ENCODE measurements around the gene PICK1.

PICK1 gene

GRCh38 chr22:38067028-38067415 lies 9.8 kb downstream of the PICK1 start:
- TF ChIP-seq TAF1 (IDR thresholded peaks at IDR 0.05; ENCODE audit: borderline replicate concordance, insufficient read depth, low read length) = no peak
- no peak for TF ChIP-seq SIN3A (IDR thresholded peaks at IDR 0.05; ENCODE audit: borderline replicate concordance, insufficient read depth, low read length)
- no peak for TF ChIP-seq POLR2AphosphoS5 (IDR thresholded peaks at IDR 0.05; ENCODE audit: low read depth, low read length)
- TF ChIP-seq, protein P1, sequence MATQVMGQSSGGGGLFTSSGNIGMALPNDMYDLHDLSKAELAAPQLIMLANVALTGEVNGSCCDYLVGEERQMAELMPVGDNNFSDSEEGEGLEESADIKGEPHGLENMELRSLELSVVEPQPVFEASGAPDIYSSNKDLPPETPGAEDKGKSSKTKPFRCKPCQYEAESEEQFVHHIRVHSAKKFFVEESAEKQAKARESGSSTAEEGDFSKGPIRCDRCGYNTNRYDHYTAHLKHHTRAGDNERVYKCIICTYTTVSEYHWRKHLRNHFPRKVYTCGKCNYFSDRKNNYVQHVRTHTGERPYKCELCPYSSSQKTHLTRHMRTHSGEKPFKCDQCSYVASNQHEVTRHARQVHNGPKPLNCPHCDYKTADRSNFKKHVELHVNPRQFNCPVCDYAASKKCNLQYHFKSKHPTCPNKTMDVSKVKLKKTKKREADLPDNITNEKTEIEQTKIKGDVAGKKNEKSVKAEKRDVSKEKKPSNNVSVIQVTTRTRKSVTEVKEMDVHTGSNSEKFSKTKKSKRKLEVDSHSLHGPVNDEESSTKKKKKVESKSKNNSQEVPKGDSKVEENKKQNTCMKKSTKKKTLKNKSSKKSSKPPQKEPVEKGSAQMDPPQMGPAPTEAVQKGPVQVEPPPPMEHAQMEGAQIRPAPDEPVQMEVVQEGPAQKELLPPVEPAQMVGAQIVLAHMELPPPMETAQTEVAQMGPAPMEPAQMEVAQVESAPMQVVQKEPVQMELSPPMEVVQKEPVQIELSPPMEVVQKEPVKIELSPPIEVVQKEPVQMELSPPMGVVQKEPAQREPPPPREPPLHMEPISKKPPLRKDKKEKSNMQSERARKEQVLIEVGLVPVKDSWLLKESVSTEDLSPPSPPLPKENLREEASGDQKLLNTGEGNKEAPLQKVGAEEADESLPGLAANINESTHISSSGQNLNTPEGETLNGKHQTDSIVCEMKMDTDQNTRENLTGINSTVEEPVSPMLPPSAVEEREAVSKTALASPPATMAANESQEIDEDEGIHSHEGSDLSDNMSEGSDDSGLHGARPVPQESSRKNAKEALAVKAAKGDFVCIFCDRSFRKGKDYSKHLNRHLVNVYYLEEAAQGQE (IDR thresholded peaks at IDR 0.05; ENCODE audit: insufficient read depth in 1 of 2, low read depth in 2 of 2, low read length in 2 of 2) = no peak
- TF ChIP-seq FOXP2 (optimal IDR thresholded peaks at IDR 0.05; ENCODE audit: borderline replicate concordance, extremely low read depth, extremely low read length, insufficient read depth) = no peak

GRCh38 chr22:38067761-38068360 lies 10.7 kb downstream of the PICK1 start:
- TF ChIP-seq SIN3A (IDR thresholded peaks at IDR 0.05; ENCODE audit: borderline replicate concordance, insufficient read depth, low read length) (no peak), POLR2AphosphoS5 (IDR thresholded peaks at IDR 0.05; ENCODE audit: low read depth, low read length) (no peak)

DNA sequence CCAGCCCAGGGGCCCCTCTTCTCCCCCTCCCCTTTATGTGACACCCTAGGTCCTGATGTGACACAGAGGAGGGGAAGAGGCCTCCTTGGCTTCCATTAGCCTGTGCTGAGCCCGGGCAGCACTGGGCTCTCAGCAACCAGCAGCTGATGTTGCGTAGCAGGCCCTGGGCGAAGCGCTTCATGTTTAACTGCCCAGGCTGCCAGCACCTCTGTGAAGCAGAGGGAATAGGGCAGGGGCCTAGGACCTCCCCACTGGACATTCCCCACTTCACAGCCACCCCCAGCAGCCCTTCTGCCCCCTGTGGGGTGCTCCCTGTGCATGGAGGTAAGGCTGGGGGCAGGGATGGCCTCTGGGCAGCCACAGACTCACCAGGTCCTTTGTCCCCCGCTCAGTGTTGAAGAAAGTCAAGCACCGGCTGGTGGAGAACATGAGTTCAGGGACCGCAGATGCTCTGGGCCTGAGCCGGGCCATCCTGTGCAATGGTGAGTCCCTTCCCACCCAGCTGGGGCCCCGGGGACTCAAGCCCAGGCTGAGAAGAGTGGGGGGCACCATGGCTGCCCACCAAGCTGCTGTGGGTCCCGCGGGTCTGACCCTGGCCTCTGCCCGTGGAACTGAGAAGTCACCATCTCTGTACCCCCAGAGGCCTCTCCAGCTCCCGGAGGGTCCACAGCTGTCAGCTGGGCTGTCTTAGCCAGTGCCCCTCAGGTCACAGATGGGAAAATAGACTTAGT lies 11.6 kb downstream of the PICK1 start:
- TF ChIP-seq SIN3A (IDR thresholded peaks at IDR 0.05; ENCODE audit: borderline replicate concordance, insufficient read depth, low read length) (no peak), FOXP2 (optimal IDR thresholded peaks at IDR 0.05; ENCODE audit: borderline replicate concordance, extremely low read depth, extremely low read length, insufficient read depth) (no peak), POLR2AphosphoS5 (IDR thresholded peaks at IDR 0.05; ENCODE audit: low read depth, low read length) (no peak), TAF1 (IDR thresholded peaks at IDR 0.05; ENCODE audit: borderline replicate concordance, insufficient read depth, low read length) (no peak)
- TF ChIP-seq, protein P1 (IDR thresholded peaks at IDR 0.05; ENCODE audit: insufficient read depth in 1 of 2, low read depth in 2 of 2, low read length in 2 of 2) = no peak

DNA sequence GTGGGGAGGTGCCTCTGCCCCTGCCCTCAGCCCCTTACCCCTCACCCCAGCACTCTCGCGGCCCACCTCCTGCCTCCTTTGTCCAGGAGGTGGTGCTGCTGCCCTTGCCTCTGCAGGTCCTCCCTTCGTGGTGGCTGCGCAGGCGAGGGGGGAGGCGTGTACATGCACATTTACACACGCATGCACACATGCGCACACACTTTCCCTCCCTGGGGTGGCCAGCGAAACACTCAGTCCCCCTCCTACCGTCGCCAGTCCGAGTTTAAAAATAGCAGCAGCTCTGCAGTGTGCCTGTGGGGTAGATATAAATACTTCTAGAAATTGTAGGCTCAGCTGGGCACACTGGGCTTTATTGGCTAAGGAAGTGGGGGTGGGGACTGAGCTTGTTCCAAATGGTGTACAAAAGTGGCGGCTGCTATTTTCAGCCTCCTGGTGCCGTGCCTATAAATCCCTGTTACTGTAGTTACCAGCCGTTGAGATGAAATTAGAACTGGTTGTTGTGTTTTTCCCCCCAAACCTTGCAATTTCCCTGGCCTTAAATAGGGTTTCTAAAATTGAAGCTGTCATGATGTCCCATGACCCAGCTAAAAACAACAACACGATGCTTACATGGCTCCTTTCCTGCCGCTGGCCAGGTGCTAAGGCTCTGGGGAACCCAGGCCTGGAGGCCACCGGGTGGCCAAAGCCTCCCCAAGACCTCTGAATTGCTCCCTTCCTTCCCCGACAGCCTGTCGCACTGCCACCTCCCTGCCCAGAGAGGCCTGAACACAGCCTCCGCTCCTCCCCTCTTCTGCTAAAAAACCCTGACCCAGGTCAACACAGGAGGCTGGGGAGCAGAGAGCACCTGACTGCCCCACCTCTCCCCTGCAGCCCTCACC lies 12.4 kb downstream of the PICK1 start:
- TF ChIP-seq FOXP2 (optimal IDR thresholded peaks at IDR 0.05; ENCODE audit: borderline replicate concordance, extremely low read depth, extremely low read length, insufficient read depth) (peak; percentile 93), TAF1 (IDR thresholded peaks at IDR 0.05; ENCODE audit: borderline replicate concordance, insufficient read depth, low read length) (no peak)

DNA sequence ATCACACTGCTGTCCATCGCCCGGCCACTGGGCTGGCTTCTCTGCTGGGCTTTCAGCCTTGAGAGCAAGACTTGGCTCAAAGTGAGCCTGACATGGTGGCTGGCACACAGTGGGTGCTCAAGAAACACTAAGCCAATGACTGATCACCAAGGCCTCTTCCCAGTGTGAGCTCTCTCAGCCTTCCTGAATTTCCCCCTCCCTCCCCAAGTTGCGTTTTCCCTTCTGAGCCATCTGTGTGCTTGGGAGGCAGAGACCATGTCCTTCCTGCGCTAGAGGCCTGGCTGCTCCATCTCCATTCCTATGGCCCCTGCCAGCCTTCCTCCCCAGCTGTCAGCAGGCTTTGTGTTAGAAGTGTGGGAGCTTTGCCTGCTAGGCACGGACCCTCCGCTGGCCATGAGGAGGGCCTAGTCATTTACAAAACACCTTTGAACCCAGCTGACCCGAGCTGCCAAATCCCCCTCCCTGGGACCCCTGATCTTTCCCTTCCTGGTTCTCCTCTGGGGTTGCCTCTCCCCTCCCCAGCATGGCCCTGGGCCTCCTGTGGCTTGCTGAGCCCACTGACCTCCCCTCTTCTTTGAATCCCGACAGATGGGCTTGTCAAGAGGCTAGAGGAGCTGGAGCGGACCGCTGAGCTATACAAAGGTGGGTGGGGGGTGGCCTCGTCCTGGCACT lies 13.2 kb downstream of the PICK1 start:
- TF ChIP-seq TAF1 (IDR thresholded peaks at IDR 0.05; ENCODE audit: borderline replicate concordance, insufficient read depth, low read length) = no peak
- TF ChIP-seq POLR2AphosphoS5 (IDR thresholded peaks at IDR 0.05; ENCODE audit: low read depth, low read length) = no peak
- TF ChIP-seq, protein P1 (IDR thresholded peaks at IDR 0.05; ENCODE audit: insufficient read depth in 1 of 2, low read depth in 2 of 2, low read length in 2 of 2) = no peak
- TF ChIP-seq FOXP2 (optimal IDR thresholded peaks at IDR 0.05; ENCODE audit: borderline replicate concordance, extremely low read depth, extremely low read length, insufficient read depth) = no peak
- TF ChIP-seq SIN3A (IDR thresholded peaks at IDR 0.05; ENCODE audit: borderline replicate concordance, insufficient read depth, low read length) = no peak
